Cardiac muscle cell (in vitro differentiated cells and primary cell): Measurements from ENCODE around the gene ACSM6. TPM values are rescaled to one million over a fixed set of nuclear protein-coding genes. Genes with fewer than 3 reads are reported as not detected.

Source experiments
- DNase-seq, 2 donors: peaks; one replicate each; pipeline versions ENCODE4 v3.0.0 to v3.0.0-alpha.2; 2010 to 2017; ENCODE audit warnings: low read depth in 1 of 2, low spot score in 1 of 2
- H3K27ac ChIP-seq: fragments of 200-600 bp; sonication (generic); 2 replicates; pipeline ENCODE4 v1.5.1; 2016
- H3K27me3 ChIP-seq: fragments of 200-600 bp; sonication (generic); 2 replicates; pipeline ENCODE4 v1.6.0; 2016; ENCODE audit warnings: control low read depth
- H3K36me3 ChIP-seq: fragments of 200-600 bp; sonication (generic); 2 replicates; pipeline ENCODE4 v1.5.1; 2016; ENCODE audit warnings: control low read depth
- H3K4me1 ChIP-seq: fragments of 200-600 bp; sonication (generic); 2 replicates; pipeline ENCODE4 v1.8.1; 2017; ENCODE audit warnings: low read depth, mild to moderate bottlenecking, mixed run types
- H3K4me3 ChIP-seq: fragments of 200-600 bp; sonication (generic); 2 replicates; pipeline ENCODE4 v1.5.1; 2016; ENCODE audit warnings: mild to moderate bottlenecking
- H3K9me3 ChIP-seq: fragments of 200-600 bp; sonication (generic); 2 replicates; pipeline ENCODE4 v1.5.1; 2017; ENCODE audit warnings: low read depth, mild to moderate bottlenecking, control low read depth
- polyA plus RNA-seq: library from polyadenylated mRNA; unstranded; fragments of >200 nt; fragmentation: Nextera tagmentation; extraction: Ambion mirVana; gene quantifications from 2 replicates; pipeline ENCODE4 v1.2.1, GENCODE V29; 2016
- total RNA-seq: library from RNA; depleted of rRNA; stranded (reverse); fragments of >200 nt; gene quantifications from 2 replicates; pipeline ENCODE4 v1.2.3, GENCODE V29; 2016
- TF ChIP-seq, protein P1 (sequence below): IDR thresholded peaks from 2 replicates; pipeline ENCODE4 v1.5.1; 2012; ENCODE audit warnings: low read depth, mild to moderate bottlenecking, low read length

The ACSM6 gene, protein sequence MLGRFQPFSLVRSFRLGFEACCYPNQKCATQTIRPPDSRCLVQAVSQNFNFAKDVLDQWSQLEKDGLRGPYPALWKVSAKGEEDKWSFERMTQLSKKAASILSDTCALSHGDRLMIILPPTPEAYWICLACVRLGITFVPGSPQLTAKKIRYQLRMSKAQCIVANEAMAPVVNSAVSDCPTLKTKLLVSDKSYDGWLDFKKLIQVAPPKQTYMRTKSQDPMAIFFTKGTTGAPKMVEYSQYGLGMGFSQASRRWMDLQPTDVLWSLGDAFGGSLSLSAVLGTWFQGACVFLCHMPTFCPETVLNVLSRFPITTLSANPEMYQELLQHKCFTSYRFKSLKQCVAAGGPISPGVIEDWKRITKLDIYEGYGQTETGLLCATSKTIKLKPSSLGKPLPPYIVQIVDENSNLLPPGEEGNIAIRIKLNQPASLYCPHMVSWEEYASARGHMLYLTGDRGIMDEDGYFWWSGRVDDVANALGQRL
- total RNA-seq = not detected in 2 replicates
- polyA plus RNA-seq = 0.16 TPM in 1 of 2 replicates, not detected in the other

DNA sequence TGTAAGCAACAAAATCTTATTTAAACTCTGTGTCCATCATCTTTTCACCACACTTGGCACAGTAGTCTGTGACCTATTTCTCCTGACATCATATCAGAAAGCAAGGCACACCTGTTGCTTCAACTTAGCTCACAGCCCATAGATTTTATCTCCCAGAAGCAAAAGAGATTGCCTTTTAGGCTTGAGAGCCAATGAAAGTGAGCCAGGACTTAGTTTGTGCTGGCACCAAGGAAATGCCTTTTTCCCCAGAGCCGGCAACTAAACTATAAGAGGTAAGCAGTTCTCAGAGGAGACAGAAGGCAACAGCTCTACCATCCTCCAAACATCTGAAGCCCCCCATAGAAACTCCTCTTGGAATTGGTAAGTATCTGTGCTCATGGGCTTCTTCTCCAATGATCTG lies at the start of gene ACSM6:
ACSM6 (plus strand) TSS at position 295 of the 400 bp plus-strand sequence. CDS start 248 bp downstream, outside the sequence.
- Histone ChIP-seq H3K4me3 (no peak within 1 kb of the TSS), H3K9me3 (no peaks in the 10 kb centered on the region), H3K4me1 (no peaks in the 10 kb centered on the region), H3K36me3 (no peaks in the 10 kb centered on the region), H3K27me3 (no peaks in the 10 kb centered on the region), H3K27ac (no peak within 1 kb of the TSS)
- TF ChIP-seq, protein P1, sequence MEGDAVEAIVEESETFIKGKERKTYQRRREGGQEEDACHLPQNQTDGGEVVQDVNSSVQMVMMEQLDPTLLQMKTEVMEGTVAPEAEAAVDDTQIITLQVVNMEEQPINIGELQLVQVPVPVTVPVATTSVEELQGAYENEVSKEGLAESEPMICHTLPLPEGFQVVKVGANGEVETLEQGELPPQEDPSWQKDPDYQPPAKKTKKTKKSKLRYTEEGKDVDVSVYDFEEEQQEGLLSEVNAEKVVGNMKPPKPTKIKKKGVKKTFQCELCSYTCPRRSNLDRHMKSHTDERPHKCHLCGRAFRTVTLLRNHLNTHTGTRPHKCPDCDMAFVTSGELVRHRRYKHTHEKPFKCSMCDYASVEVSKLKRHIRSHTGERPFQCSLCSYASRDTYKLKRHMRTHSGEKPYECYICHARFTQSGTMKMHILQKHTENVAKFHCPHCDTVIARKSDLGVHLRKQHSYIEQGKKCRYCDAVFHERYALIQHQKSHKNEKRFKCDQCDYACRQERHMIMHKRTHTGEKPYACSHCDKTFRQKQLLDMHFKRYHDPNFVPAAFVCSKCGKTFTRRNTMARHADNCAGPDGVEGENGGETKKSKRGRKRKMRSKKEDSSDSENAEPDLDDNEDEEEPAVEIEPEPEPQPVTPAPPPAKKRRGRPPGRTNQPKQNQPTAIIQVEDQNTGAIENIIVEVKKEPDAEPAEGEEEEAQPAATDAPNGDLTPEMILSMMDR = no peak
- DNase-seq = no peak

DNA sequence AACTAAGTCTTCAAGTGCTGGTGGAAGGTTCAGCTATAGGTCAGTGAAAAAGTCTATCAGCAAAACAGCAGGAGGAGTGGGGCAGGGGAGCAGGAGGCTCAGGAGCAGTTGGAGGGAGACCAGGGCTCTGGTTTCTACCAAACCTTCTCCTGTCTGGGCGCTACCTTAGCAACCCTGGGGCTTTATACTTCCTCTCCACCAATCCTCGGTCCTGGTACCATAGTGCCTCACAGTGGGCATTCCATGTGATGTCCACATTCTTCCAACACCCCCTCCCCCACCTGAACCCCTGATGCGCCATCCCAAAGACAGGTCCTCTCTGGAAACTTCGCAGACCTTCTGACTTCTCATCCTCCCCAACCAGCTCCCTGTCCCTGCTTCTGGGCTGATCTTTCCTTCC lies 25.3 kb upstream of the ACSM6 start:
- no peak for DNase-seq
- TF ChIP-seq, protein P1 = no peak
- Histone ChIP-seq H3K27me3 (no peaks in the 10 kb centered on the region), H3K4me1 (no peaks in the 10 kb centered on the region), H3K36me3 (no peaks in the 10 kb centered on the region), H3K27ac (no peak overlapping the region), H3K4me3 (no peak overlapping the region), H3K9me3 (no peaks in the 10 kb centered on the region)

DNA sequence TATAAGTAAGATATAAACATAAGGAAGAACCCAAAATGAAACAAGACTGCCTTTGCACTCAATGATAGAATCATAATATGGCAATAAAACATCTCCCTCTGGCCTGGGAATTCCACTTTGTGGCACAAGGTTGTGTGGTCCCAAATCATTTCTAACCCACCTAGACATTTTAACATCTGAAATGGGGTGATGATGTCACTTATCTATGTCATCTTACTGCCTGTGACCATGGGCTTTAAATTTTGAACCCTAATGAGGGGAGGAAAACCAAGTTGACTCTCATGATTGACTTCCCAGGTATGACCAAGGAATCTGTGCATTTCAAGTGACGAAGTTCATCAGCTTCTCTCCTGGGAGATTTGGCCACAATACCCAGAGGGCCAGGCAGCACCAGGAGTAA lies 24.5 kb upstream of the ACSM6 start:
- H3K4me1 ChIP-seq = no peaks in the 10 kb centered on the region
- no peaks in the 10 kb centered on the region for H3K9me3 ChIP-seq
- TF ChIP-seq, protein P1 = no peak
- no peak overlapping the region for H3K4me3 ChIP-seq
- H3K27me3 ChIP-seq = no peaks in the 10 kb centered on the region
- no peak overlapping the region for H3K27ac ChIP-seq
- no peak for DNase-seq
- no peaks in the 10 kb centered on the region for H3K36me3 ChIP-seq

DNA sequence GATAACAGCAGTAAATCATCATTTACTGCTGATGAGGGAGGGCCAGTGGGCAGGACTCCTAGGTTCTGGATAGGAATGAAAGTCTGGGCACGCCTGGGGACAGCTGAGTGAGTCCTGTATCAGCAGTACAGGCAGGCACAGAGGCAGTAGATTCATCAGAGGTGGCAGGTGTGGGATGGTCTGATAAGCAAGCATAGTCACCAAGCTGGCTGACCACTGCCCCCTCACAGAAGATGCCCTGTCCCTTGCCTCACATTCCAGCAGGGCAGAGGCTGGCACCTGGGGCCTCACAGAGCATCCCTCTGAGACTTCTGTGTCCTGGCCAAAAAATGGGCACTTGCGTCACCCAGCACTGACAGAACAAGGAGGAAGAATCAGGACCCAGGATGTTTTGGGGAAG lies 23.2 kb upstream of the ACSM6 start:
- H3K9me3 ChIP-seq = no peaks in the 10 kb centered on the region
- TF ChIP-seq, protein P1 = no peak
- H3K27ac ChIP-seq = no peak overlapping the region
- no peaks in the 10 kb centered on the region for H3K36me3 ChIP-seq
- no peaks in the 10 kb centered on the region for H3K27me3 ChIP-seq
- H3K4me1 ChIP-seq = no peaks in the 10 kb centered on the region
- no peak for DNase-seq
- no peak overlapping the region for H3K4me3 ChIP-seq

DNA sequence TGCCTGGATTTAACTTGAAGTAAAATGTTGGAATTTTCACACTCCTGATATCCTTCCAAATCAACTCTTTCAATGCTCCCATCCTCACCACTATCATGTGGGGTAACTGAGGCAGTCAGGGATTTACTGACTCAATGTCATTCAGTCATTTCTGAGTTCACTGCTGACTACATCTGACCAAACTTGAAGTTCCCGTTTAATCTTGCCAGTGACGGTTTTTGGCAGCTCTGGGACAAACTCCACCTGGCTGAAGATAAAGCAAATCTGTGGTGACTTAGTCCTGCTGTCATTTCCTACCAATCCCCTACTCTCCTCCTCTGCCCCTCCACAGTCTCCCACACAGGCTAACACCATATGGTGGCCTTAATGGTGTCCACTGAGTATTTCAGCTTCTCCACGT lies 22.7 kb upstream of the ACSM6 start:
- Histone ChIP-seq H3K4me1 (no peaks in the 10 kb centered on the region), H3K4me3 (no peak overlapping the region), H3K9me3 (no peaks in the 10 kb centered on the region), H3K36me3 (no peaks in the 10 kb centered on the region), H3K27me3 (no peaks in the 10 kb centered on the region), H3K27ac (no peak overlapping the region)
- DNase-seq = no peak
- TF ChIP-seq, protein P1 = no peak
